HepG2 (cell line): Measurements from ENCODE around the gene B4GALT5. TPM values are rescaled to one million over a fixed set of nuclear protein-coding genes. Genes with fewer than 3 reads are reported as not detected.

Source experiments
- CBX5 ChIP-seq: sonication (generic); formaldehyde crosslinking; IDR thresholded peaks from 2 replicates; pipeline ENCODE4 v1.4.0; 2020; ENCODE audit warnings: missing genetic modification reagents, borderline replicate concordance
- HOXA7 ChIP-seq: sonication (generic); formaldehyde crosslinking; IDR thresholded peaks from 2 replicates; pipeline ENCODE4 v1.8.1; 2022; ENCODE audit warnings: mild to moderate bottlenecking, missing genetic modification reagents, moderate library complexity
- JUND ChIP-seq: sonication (generic); formaldehyde crosslinking; IDR thresholded peaks from 2 replicates; pipeline ENCODE4 v1.8.0; 2022; ENCODE audit warnings: mild to moderate bottlenecking, missing genetic modification reagents
- KDM2A ChIP-seq: sonication (generic); formaldehyde crosslinking; IDR thresholded peaks from 2 replicates; pipeline ENCODE4 v1.4.0; 2020; ENCODE audit warnings: low read depth, missing genetic modification reagents, borderline replicate concordance
- MEIS1 ChIP-seq: sonication (generic); formaldehyde crosslinking; IDR thresholded peaks from 2 replicates; pipeline ENCODE4 v1.9.0; 2021; ENCODE audit warnings: mild to moderate bottlenecking, missing genetic modification reagents, moderate library complexity, borderline replicate concordance
- MEIS2 ChIP-seq: sonication (generic); formaldehyde crosslinking; IDR thresholded peaks from 2 replicates; pipeline ENCODE4 v1.9.0; 2021; ENCODE audit warnings: mild to moderate bottlenecking, missing genetic modification reagents
- MYNN ChIP-seq: sonication (generic); formaldehyde crosslinking; IDR thresholded peaks from 2 replicates; pipeline ENCODE4 v1.4.0; 2020; ENCODE audit warnings: mild to moderate bottlenecking, low read depth, missing genetic modification reagents
- PITX1 ChIP-seq: sonication (generic); formaldehyde crosslinking; IDR thresholded peaks from 2 replicates; pipeline ENCODE4 v1.5.1; 2020; ENCODE audit warnings: mild to moderate bottlenecking, missing genetic modification reagents
- RAD21 ChIP-seq: fragments of 450-650 bp; formaldehyde crosslinking; IDR thresholded peaks from 2 replicates; pipeline ENCODE4 v1.5.0; 2020; ENCODE audit warnings: mild to moderate bottlenecking
- RBFOX2 ChIP-seq: fragments of 200-400 bp; formaldehyde crosslinking; IDR thresholded peaks from 2 replicates; pipeline ENCODE4 v1.6.1; 2017; ENCODE audit warnings: low read depth, mild to moderate bottlenecking, low read length
- SIX1 ChIP-seq: sonication (generic); formaldehyde crosslinking; IDR thresholded peaks from 2 replicates; pipeline ENCODE4 v1.4.0; 2020; ENCODE audit warnings: missing genetic modification reagents, borderline replicate concordance
- TRIM24 ChIP-seq: sonication (generic); formaldehyde crosslinking; IDR thresholded peaks from 2 replicates; pipeline ENCODE4 v1.8.0; 2022; ENCODE audit warnings: mild to moderate bottlenecking, missing genetic modification reagents
- ZBTB38 ChIP-seq: sonication (generic); formaldehyde crosslinking; IDR thresholded peaks from 2 replicates; pipeline ENCODE4 v1.5.1; 2020; ENCODE audit warnings: mild to moderate bottlenecking, missing genetic modification reagents
- ZBTB7B ChIP-seq: sonication (generic); formaldehyde crosslinking; IDR thresholded peaks from 2 replicates; pipeline ENCODE4 v1.4.0; 2020; ENCODE audit warnings: missing genetic modification reagents
- ZNF205 ChIP-seq: IDR thresholded peaks from 2 replicates; pipeline ENCODE4 v1.6.1; 2018; ENCODE audit warnings: missing biosample characterization, missing genetic modification reagents
- ZNF235 ChIP-seq: sonication (generic); formaldehyde crosslinking; IDR thresholded peaks from 2 replicates; pipeline ENCODE4 v1.8.1; 2023; ENCODE audit warnings: mild to moderate bottlenecking, missing genetic modification reagents, borderline replicate concordance
- ZNF292 ChIP-seq: sonication (generic); formaldehyde crosslinking; IDR thresholded peaks from 2 replicates; pipeline ENCODE4 v1.8.1; 2022; ENCODE audit warnings: mild to moderate bottlenecking, low read depth, missing genetic modification reagents, borderline replicate concordance
- ZNF572 ChIP-seq: sonication (generic); formaldehyde crosslinking; IDR thresholded peaks from 2 replicates; pipeline ENCODE4 v1.5.1; 2020; ENCODE audit warnings: mild to moderate bottlenecking, missing genetic modification reagents
- ZSCAN21 ChIP-seq: sonication (generic); formaldehyde crosslinking; IDR thresholded peaks from 2 replicates; pipeline ENCODE4 v1.8.0; 2022; ENCODE audit warnings: mild to moderate bottlenecking, missing genetic modification reagents, moderate library complexity, borderline replicate concordance
- polyA plus RNA-seq, 8 experiments: library from polyadenylated mRNA; depleted of rRNA in 3 of 8; stranded (reverse) in 7 of 8; unstranded in 1 of 8; fragments of >200 nt; fragmentation: Illumina TruSeq in 4 of 8; extraction: Trizol in 4 of 8; gene quantifications; 2 replicates each; pipeline versions ENCODE4 v1.2.1 to v1.2.3, GENCODE V29; 2011 to 2016; ENCODE audit warnings: low read depth in 4 of 8, missing spikeins in 1 of 8, mixed read lengths in 1 of 8; ENCODE audit not compliant: insufficient read depth in 1 of 8
- total RNA-seq, 5 experiments: library from RNA; depleted of rRNA; stranded (reverse); fragments of >200 nt; fragmentation: Illumina TruSeq; extraction: Trizol; gene quantifications; 2 replicates each; pipeline ENCODE4 v1.2.3, GENCODE V29; 2016; ENCODE audit warnings: low read depth in 1 of 5
- TF ChIP-seq, protein P1 (sequence below): sonication (generic); formaldehyde crosslinking; IDR thresholded peaks from 2 replicates; pipeline ENCODE4 v1.4.0; 2020; ENCODE audit warnings: mild to moderate bottlenecking, missing genetic modification reagents
- TF ChIP-seq, protein P2 (sequence below): IDR thresholded peaks from 2 replicates; pipeline ENCODE4 v1.6.1; 2016; ENCODE audit warnings: control low read depth
- TF ChIP-seq, protein P3 (sequence below): sonication (generic); formaldehyde crosslinking; IDR thresholded peaks from 2 replicates; pipeline ENCODE4 v1.4.0; 2020; ENCODE audit warnings: missing genetic modification reagents, mild to moderate bottlenecking, borderline replicate concordance
- TF ChIP-seq, protein P4 (sequence below): sonication (generic); formaldehyde crosslinking; IDR thresholded peaks from 2 replicates; pipeline ENCODE4 v1.4.0; 2020; ENCODE audit warnings: mild to moderate bottlenecking, low read depth, missing genetic modification reagents

B4GALT5 gene
- total and polyA plus RNA-seq, 2 of the 13 experiments (the other 11 are each of a cell fraction or from before 2014, with no cell fraction given), result 27.3 to 30.9 TPM

DNA sequence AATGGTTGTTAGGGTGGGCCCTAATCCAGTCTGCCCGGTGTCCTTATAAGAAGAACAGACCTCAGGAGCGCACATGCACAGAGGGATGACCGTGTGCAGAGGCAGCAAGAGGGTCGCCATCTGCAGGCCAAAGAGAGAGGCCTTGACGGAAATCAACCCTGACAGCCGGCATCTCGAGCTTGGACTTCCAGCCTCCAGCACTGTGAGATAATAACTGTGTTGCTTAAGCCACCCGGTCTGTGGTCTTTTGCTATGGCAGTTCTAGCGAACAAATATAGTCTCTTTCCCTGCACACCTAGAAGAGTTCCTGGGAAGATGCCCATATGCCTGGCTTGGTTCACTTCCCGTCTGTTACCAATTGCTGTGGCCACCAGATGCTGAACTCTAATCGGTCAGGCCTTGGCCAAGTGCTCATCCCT is 110.5 kb downstream of the B4GALT5 start (continued):
- TF ChIP-seq, protein P1, sequence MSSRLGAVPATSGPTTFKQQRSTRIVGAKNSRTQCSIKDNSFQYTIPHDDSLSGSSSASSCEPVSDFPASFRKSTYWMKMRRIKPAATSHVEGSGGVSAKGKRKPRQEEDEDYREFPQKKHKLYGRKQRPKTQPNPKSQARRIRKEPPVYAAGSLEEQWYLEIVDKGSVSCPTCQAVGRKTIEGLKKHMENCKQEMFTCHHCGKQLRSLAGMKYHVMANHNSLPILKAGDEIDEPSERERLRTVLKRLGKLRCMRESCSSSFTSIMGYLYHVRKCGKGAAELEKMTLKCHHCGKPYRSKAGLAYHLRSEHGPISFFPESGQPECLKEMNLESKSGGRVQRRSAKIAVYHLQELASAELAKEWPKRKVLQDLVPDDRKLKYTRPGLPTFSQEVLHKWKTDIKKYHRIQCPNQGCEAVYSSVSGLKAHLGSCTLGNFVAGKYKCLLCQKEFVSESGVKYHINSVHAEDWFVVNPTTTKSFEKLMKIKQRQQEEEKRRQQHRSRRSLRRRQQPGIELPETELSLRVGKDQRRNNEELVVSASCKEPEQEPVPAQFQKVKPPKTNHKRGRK (CRISPR knock-in tag), result peak; percentile 21; the same call in 1 of the 2 replicates
- TF ChIP-seq SIX1 (CRISPR knock-in tag), result 0 out of 2 replicates have a peak, but pooled peaks have one; percentile 31
- 0 out of 2 replicates have a peak, but pooled peaks have one; percentile 22 for TF ChIP-seq ZNF205 (CRISPR knock-in tag)
- 0 out of 2 replicates have a peak, but pooled peaks have one; percentile 63 for TF ChIP-seq MYNN (CRISPR knock-in tag)
- TF ChIP-seq ZSCAN21 (CRISPR knock-in tag), result peak; percentile 20; the same call in 1 of the 2 replicates
- peak; percentile 76 for TF ChIP-seq KDM2A (CRISPR knock-in tag)
- TF ChIP-seq PITX1, result 0 out of 2 replicates have a peak, but pooled peaks have one; percentile 61
- peak; percentile 82 for TF ChIP-seq RAD21 (CRISPR knock-in tag)
- TF ChIP-seq MEIS2, result peak; percentile 53; the same call in 1 of the 2 replicates
- peak; percentile 59; the same call in 1 of the 2 replicates for TF ChIP-seq ZBTB38
- no peak for TF ChIP-seq TRIM24 (CRISPR knock-in tag)
- peak; percentile 39; the same call in 1 of the 2 replicates for TF ChIP-seq CBX5 (CRISPR knock-in tag)
- TF ChIP-seq, protein P2, sequence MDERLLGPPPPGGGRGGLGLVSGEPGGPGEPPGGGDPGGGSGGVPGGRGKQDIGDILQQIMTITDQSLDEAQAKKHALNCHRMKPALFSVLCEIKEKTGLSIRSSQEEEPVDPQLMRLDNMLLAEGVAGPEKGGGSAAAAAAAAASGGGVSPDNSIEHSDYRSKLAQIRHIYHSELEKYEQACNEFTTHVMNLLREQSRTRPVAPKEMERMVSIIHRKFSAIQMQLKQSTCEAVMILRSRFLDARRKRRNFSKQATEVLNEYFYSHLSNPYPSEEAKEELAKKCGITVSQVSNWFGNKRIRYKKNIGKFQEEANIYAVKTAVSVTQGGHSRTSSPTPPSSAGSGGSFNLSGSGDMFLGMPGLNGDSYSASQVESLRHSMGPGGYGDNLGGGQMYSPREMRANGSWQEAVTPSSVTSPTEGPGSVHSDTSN (CRISPR knock-in tag), result 0 out of 2 replicates have a peak, but pooled peaks have one; percentile 34
- no peak for TF ChIP-seq RBFOX2
- peak; percentile 66; the same call in 1 of the 2 replicates for TF ChIP-seq MEIS1 (CRISPR knock-in tag)
- no peak for TF ChIP-seq ZNF235
- no peak for TF ChIP-seq ZNF292 (CRISPR knock-in tag)
- TF ChIP-seq JUND (CRISPR knock-in tag), result no peak
- peak; percentile 79 for TF ChIP-seq ZBTB7B (CRISPR knock-in tag)
- TF ChIP-seq ZNF572 (CRISPR knock-in tag), result no peak
- TF ChIP-seq, protein P3, sequence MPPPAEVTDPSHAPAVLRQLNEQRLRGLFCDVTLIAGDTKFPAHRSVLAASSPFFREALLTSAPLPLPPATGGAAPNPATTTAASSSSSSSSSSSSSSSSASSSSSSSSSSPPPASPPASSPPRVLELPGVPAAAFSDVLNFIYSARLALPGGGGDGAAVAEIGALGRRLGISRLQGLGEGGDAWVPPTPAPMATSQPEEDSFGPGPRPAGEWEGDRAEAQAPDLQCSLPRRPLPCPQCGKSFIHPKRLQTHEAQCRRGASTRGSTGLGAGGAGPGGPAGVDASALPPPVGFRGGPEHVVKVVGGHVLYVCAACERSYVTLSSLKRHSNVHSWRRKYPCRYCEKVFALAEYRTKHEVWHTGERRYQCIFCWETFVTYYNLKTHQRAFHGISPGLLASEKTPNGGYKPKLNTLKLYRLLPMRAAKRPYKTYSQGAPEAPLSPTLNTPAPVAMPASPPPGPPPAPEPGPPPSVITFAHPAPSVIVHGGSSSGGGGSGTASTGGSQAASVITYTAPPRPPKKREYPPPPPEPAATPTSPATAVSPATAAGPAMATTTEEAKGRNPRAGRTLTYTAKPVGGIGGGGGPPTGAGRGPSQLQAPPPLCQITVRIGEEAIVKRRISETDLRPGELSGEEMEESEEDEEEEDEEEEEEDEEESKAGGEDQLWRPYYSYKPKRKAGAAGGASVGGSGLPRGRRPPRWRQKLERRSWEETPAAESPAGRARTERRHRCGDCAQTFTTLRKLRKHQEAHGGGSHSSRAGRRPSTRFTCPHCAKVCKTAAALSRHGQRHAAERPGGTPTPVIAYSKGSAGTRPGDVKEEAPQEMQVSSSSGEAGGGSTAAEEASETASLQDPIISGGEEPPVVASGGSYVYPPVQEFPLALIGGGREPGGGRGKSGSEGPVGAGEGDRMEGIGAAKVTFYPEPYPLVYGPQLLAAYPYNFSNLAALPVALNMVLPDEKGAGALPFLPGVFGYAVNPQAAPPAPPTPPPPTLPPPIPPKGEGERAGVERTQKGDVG (CRISPR knock-in tag), result 0 out of 2 replicates have a peak, but pooled peaks have one; percentile 57
- TF ChIP-seq, protein P4, sequence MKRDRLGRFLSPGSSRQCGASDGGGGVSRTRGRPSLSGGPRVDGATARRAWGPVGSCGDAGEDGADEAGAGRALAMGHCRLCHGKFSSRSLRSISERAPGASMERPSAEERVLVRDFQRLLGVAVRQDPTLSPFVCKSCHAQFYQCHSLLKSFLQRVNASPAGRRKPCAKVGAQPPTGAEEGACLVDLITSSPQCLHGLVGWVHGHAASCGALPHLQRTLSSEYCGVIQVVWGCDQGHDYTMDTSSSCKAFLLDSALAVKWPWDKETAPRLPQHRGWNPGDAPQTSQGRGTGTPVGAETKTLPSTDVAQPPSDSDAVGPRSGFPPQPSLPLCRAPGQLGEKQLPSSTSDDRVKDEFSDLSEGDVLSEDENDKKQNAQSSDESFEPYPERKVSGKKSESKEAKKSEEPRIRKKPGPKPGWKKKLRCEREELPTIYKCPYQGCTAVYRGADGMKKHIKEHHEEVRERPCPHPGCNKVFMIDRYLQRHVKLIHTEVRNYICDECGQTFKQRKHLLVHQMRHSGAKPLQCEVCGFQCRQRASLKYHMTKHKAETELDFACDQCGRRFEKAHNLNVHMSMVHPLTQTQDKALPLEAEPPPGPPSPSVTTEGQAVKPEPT (CRISPR knock-in tag), result no peak
- TF ChIP-seq HOXA7, result no peak
